HEK293 (cell line): ENCODE measurements around the gene B4GALT5.

ENCODE experiments used
- CTCF ChIA-PET: fragments of 350-600 bp; formaldehyde crosslinking; extraction: SDS; loops from one replicate; lab custom pipeline; 2021; ENCODE audit warnings: antibody characterized with exemption; lab: Yijun Ruan, JAX
- POLR2A ChIA-PET: fragments of 300-600 bp; formaldehyde crosslinking; extraction: SDS; loops from one replicate; lab custom pipeline; 2020; ENCODE audit warnings: antibody characterized with exemption, inconsistent platforms; lab: Yijun Ruan, JAX
- H3K27ac ChIP-seq: fragments of 200-500 bp; sonication (Bioruptor generic); 2 replicates; pipeline ENCODE4 v1.5.1; 2014; ENCODE audit warnings: low read depth, low read length, control low read depth, inconsistent platforms; ENCODE audit errors: extremely low read depth
- H3K36me3 ChIP-seq, 2 experiments: fragments of 200-500 bp in 1 of 2; sonication (Bioruptor generic) in 1 of 2; 1 replicate in 1 of 2; 2 replicates in 1 of 2; pipeline ENCODE4 v1.5.1; 2014 to 2017; ENCODE audit warnings: inconsistent platforms in 2 of 2, low read length in 2 of 2; ENCODE audit not compliant: control insufficient read depth in 2 of 2, insufficient read depth in 1 of 2
- H3K4me1 ChIP-seq: fragments of 200-500 bp; sonication (Bioruptor generic); 2 replicates; pipeline ENCODE4 v1.5.1; 2014; ENCODE audit warnings: mild to moderate bottlenecking, low read length, inconsistent platforms; ENCODE audit not compliant: control insufficient read depth, insufficient read depth
- H3K4me3 ChIP-seq: 2 replicates; pipeline ENCODE4 v1.5.1; 2011; ENCODE audit warnings: low read depth, mild to moderate bottlenecking, control low read depth, low read length, moderate library complexity
- H3K9me3 ChIP-seq: fragments of 200-500 bp; sonication (Bioruptor generic); 2 replicates; pipeline ENCODE4 v1.5.1; 2014; ENCODE audit warnings: low read depth, low read length, inconsistent platforms; ENCODE audit not compliant: control insufficient read depth, insufficient read depth
- GLI2 ChIP-seq: fragments of 450-650 bp; formaldehyde crosslinking; IDR thresholded peaks from 2 replicates; pipeline ENCODE4; 2017; ENCODE audit warnings: missing biosample characterization, missing genetic modification characterization, low read depth, borderline replicate concordance
- SETDB1 ChIP-seq: IDR thresholded peaks from one replicate; pipeline ENCODE4 v1.6.1; 2017; ENCODE audit warnings: mild to moderate bottlenecking, low read length, moderate library complexity, mixed read lengths; ENCODE audit not compliant: insufficient read length
- ZBTB17 ChIP-seq: fragments of 450-650 bp; formaldehyde crosslinking; IDR thresholded peaks from 2 replicates; pipeline ENCODE4 v1.5.1; 2016; ENCODE audit warnings: missing biosample characterization, missing genetic modification characterization
- ZNF223 ChIP-seq: fragments of 450-650 bp; formaldehyde crosslinking; IDR thresholded peaks from 2 replicates; pipeline ENCODE4 v1.5.1; 2016; ENCODE audit warnings: missing biosample characterization, missing genetic modification characterization
- ZNF423 ChIP-seq: fragments of 450-650 bp; formaldehyde crosslinking; IDR thresholded peaks from 2 replicates; pipeline ENCODE4 v1.5.1; 2016; ENCODE audit warnings: missing biosample characterization, missing genetic modification characterization
- ZNF426 ChIP-seq: fragments of 450-650 bp; formaldehyde crosslinking; IDR thresholded peaks from 2 replicates; pipeline ENCODE4 v1.5.1; 2017; ENCODE audit warnings: missing biosample characterization, missing genetic modification characterization, mild to moderate bottlenecking, inconsistent platforms, moderate library complexity
- ZNF510 ChIP-seq: fragments of 450-650 bp; formaldehyde crosslinking; IDR thresholded peaks from 2 replicates; pipeline ENCODE4 v1.5.1; 2018; ENCODE audit warnings: mild to moderate bottlenecking, missing genetic modification characterization, missing biosample characterization; ENCODE audit not compliant: insufficient replicate concordance
- ZNF514 ChIP-seq: fragments of 450-650 bp; formaldehyde crosslinking; IDR thresholded peaks from 2 replicates; pipeline ENCODE4 v1.5.1; 2016; ENCODE audit warnings: missing biosample characterization, missing genetic modification characterization
- ZNF626 ChIP-seq: fragments of 450-650 bp; sonication (Bioruptor Pico); formaldehyde crosslinking; IDR thresholded peaks from 2 replicates; pipeline ENCODE4 v1.5.1; 2018; ENCODE audit warnings: missing biosample characterization, missing genetic modification characterization, inconsistent platforms
- ZSCAN16 ChIP-seq: fragments of 450-650 bp; formaldehyde crosslinking; IDR thresholded peaks from 2 replicates; pipeline ENCODE4 v1.5.1; 2016; ENCODE audit warnings: missing biosample characterization, missing genetic modification characterization
- TF ChIP-seq, protein P1 (sequence below): fragments of 450-650 bp; formaldehyde crosslinking; optimal IDR thresholded peaks from 2 replicates; pipeline ENCODE3; 2016; ENCODE audit warnings: missing biosample characterization, mild to moderate bottlenecking, missing genetic modification characterization
- TF ChIP-seq, protein P2 (sequence below): fragments of 450-650 bp; formaldehyde crosslinking; IDR thresholded peaks from 2 replicates; pipeline ENCODE4 v1.5.1; 2016; ENCODE audit warnings: missing biosample characterization, missing genetic modification characterization
- TF ChIP-seq, protein P3 (sequence below): fragments of 450-650 bp; formaldehyde crosslinking; IDR thresholded peaks from 2 replicates; pipeline ENCODE4; 2016; ENCODE audit warnings: missing biosample characterization, missing genetic modification characterization
- TF ChIP-seq, protein P4 (sequence below): fragments of 450-650 bp; formaldehyde crosslinking; IDR thresholded peaks from 2 replicates; pipeline ENCODE4 v1.5.1; 2016; ENCODE audit warnings: missing biosample characterization, missing genetic modification characterization
- TF ChIP-seq, protein P5 (sequence below): fragments of 450-650 bp; formaldehyde crosslinking; IDR thresholded peaks from 2 replicates; pipeline ENCODE4 v1.5.1; 2016; ENCODE audit warnings: missing biosample characterization, missing genetic modification characterization, borderline replicate concordance

The B4GALT5 gene

DNA sequence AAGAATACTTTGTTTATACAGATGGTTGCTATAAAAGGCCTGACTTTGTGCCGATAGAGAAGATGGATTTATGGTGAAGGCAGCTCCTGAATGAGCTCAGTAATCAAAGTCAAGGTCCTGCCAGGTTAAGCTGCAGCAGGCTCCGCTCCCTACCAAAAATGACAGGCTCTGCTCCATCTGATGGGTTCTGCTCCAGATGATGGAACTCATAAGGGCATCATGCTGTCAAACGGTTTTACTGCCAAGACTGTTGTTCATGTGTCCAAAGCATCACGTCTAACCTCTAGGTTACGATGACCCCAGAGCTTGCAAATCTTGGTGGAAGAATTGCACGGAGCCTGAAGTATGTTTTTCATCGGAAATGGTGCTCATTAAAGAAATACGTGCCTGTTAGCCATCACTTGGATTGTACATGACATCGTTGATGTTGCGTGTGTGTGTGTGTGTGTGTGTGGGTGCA, 126.5 kb downstream of the B4GALT5 start:
- H3K36me3 ChIP-seq = no peaks in the 10 kb centered on the region
- H3K4me1 ChIP-seq = no peaks in the 10 kb centered on the region
- CTCF ChIA-PET = interaction anchor here (0.8 kb wide), 1 partner anchor 9 kb away, joined by 5 read pairs; no protein-coding TSS in a partner anchor
- POLR2A ChIA-PET = interaction anchor here (0.7 kb wide), 1 partner anchor 21 kb away, joined by 5 read pairs; no protein-coding TSS in a partner anchor
- H3K9me3 ChIP-seq = no peaks in the 10 kb centered on the region
- no peak overlapping the region for H3K27ac ChIP-seq
- H3K4me3 ChIP-seq = no peak overlapping the region
- TF ChIP-seq, protein P1, sequence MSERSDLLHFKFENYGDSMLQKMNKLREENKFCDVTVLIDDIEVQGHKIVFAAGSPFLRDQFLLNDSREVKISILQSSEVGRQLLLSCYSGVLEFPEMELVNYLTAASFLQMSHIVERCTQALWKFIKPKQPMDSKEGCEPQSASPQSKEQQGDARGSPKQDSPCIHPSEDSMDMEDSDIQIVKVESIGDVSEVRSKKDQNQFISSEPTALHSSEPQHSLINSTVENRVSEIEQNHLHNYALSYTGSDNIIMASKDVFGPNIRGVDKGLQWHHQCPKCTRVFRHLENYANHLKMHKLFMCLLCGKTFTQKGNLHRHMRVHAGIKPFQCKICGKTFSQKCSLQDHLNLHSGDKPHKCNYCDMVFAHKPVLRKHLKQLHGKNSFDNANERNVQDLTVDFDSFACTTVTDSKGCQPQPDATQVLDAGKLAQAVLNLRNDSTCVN (tag by site-specific recombination) = no peak
- no peak for TF ChIP-seq ZNF514

GRCh38 chr20:49585585-49586245, 128.0 kb downstream of the B4GALT5 start:
- Histone ChIP-seq H3K27ac (no peak overlapping the region), H3K4me1 (no peaks in the 10 kb centered on the region), H3K36me3 (no peaks in the 10 kb centered on the region), H3K4me3 (no peak overlapping the region), H3K9me3 (no peaks in the 10 kb centered on the region)
- ChIA-PET POLR2A (interaction anchor here (0.6 kb wide), 1 partner anchor 120 kb away, joined by 4 read pairs; no protein-coding TSS in a partner anchor), CTCF (interaction anchor here (0.7 kb wide), 1 partner anchor 52 kb away, joined by 5 read pairs; no protein-coding TSS in a partner anchor)
- no peak for TF ChIP-seq ZNF426 (tag by site-specific recombination)
- TF ChIP-seq ZNF423 (tag by site-specific recombination) = no peak
- no peak for TF ChIP-seq ZSCAN16 (tag by site-specific recombination)
- TF ChIP-seq, protein P2, sequence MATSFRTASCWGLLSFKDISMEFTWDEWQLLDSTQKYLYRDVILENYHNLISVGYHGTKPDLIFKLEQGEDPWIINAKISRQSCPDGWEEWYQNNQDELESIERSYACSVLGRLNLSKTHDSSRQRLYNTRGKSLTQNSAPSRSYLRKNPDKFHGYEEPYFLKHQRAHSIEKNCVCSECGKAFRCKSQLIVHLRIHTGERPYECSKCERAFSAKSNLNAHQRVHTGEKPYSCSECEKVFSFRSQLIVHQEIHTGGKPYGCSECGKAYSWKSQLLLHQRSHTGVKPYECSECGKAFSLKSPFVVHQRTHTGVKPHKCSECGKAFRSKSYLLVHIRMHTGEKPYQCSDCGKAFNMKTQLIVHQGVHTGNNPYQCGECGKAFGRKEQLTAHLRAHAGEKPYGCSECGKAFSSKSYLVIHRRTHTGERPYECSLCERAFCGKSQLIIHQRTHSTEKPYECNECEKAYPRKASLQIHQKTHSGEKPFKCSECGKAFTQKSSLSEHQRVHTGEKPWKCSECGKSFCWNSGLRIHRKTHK = no peak
- no peak for TF ChIP-seq ZNF223
- no peak for TF ChIP-seq GLI2 (tag by site-specific recombination)
- no peak for TF ChIP-seq ZNF510 (tag by site-specific recombination)
- TF ChIP-seq SETDB1 = no peak
- no peak for TF ChIP-seq ZNF626 (tag by site-specific recombination)
- TF ChIP-seq, protein P3, sequence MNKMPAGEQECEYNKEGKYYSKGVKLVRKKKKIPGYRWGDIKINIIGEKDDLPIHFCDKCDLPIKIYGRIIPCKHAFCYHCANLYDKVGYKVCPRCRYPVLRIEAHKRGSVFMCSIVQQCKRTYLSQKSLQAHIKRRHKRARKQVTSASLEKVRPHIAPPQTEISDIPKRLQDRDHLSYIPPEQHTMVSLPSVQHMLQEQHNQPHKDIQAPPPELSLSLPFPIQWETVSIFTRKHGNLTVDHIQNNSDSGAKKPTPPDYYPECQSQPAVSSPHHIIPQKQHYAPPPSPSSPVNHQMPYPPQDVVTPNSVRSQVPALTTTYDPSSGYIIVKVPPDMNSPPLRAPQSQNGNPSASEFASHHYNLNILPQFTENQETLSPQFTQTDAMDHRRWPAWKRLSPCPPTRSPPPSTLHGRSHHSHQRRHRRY (tag by site-specific recombination) = no peak
- TF ChIP-seq, protein P4, sequence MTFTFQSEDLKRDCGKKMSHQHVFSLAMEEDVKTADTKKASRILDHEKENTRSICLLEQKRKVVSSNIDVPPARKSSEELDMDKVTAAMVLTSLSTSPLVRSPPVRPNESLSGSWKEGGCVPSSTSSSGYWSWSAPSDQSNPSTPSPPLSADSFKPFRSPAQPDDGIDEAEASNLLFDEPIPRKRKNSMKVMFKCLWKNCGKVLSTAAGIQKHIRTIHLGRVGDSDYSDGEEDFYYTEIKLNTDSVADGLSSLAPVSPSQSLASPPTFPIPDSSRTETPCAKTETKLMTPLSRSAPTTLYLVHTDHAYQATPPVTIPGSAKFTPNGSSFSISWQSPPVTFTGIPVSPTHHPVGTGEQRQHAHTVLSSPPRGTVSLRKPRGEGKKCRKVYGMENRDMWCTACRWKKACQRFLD = no peak
- TF ChIP-seq, protein P5, sequence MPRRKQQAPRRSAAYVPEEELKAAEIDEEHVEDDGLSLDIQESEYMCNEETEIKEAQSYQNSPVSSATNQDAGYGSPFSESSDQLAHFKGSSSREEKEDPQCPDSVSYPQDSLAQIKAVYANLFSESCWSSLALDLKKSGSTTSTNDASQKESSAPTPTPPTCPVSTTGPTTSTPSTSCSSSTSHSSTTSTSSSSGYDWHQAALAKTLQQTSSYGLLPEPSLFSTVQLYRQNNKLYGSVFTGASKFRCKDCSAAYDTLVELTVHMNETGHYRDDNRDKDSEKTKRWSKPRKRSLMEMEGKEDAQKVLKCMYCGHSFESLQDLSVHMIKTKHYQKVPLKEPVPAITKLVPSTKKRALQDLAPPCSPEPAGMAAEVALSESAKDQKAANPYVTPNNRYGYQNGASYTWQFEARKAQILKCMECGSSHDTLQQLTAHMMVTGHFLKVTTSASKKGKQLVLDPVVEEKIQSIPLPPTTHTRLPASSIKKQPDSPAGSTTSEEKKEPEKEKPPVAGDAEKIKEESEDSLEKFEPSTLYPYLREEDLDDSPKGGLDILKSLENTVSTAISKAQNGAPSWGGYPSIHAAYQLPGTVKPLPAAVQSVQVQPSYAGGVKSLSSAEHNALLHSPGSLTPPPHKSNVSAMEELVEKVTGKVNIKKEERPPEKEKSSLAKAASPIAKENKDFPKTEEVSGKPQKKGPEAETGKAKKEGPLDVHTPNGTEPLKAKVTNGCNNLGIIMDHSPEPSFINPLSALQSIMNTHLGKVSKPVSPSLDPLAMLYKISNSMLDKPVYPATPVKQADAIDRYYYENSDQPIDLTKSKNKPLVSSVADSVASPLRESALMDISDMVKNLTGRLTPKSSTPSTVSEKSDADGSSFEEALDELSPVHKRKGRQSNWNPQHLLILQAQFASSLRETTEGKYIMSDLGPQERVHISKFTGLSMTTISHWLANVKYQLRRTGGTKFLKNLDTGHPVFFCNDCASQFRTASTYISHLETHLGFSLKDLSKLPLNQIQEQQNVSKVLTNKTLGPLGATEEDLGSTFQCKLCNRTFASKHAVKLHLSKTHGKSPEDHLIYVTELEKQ = no peak
- no peak for TF ChIP-seq ZBTB17 (tag by site-specific recombination)
